ACC112 (cell line): ENCODE data around the gene EYA2.

Experiments used
- H2AFZ ChIP-seq: fragments of 200-600 bp; sonication (generic); one replicate; pipeline ENCODE4 v1.6.0; 2017; ENCODE audit warnings: antibody characterized with exemption, low read length; ENCODE audit not compliant: unreplicated experiment
- H3K27ac ChIP-seq: fragments of 200-600 bp; sonication (generic); 2 replicates; pipeline ENCODE4 v1.5.1; 2014; ENCODE audit warnings: low read depth, mild to moderate bottlenecking, antibody characterized with exemption, low read length, moderate library complexity
- H3K27me3 ChIP-seq: fragments of 200-600 bp; sonication (generic); 2 replicates; pipeline ENCODE4 v1.6.1; 2014; ENCODE audit warnings: mild to moderate bottlenecking, antibody characterized with exemption, low read length, moderate library complexity, mixed read lengths; ENCODE audit not compliant: insufficient read depth
- H3K36me3 ChIP-seq: fragments of 200-600 bp; sonication (generic); 2 replicates; pipeline ENCODE4 v1.6.1; 2016; ENCODE audit warnings: mild to moderate bottlenecking, antibody characterized with exemption, low read length, moderate library complexity, mixed read lengths; ENCODE audit not compliant: insufficient read depth
- H3K4me1 ChIP-seq: fragments of 200-600 bp; sonication (generic); one replicate; pipeline ENCODE4 v1.6.1; 2016; ENCODE audit warnings: low read length, mixed read lengths; ENCODE audit not compliant: insufficient read depth, unreplicated experiment, control insufficient read depth
- H3K4me3 ChIP-seq: fragments of 200-600 bp; sonication (generic); 2 replicates; pipeline ENCODE4 v1.5.1; 2014; ENCODE audit warnings: mild to moderate bottlenecking, low read depth, low read length
- H3K79me2 ChIP-seq: fragments of 200-600 bp; sonication (generic); one replicate; pipeline ENCODE4 v1.6.0; 2016; ENCODE audit warnings: low read length; ENCODE audit not compliant: control insufficient read depth, unreplicated experiment, insufficient read depth

Gene EYA2

DNA sequence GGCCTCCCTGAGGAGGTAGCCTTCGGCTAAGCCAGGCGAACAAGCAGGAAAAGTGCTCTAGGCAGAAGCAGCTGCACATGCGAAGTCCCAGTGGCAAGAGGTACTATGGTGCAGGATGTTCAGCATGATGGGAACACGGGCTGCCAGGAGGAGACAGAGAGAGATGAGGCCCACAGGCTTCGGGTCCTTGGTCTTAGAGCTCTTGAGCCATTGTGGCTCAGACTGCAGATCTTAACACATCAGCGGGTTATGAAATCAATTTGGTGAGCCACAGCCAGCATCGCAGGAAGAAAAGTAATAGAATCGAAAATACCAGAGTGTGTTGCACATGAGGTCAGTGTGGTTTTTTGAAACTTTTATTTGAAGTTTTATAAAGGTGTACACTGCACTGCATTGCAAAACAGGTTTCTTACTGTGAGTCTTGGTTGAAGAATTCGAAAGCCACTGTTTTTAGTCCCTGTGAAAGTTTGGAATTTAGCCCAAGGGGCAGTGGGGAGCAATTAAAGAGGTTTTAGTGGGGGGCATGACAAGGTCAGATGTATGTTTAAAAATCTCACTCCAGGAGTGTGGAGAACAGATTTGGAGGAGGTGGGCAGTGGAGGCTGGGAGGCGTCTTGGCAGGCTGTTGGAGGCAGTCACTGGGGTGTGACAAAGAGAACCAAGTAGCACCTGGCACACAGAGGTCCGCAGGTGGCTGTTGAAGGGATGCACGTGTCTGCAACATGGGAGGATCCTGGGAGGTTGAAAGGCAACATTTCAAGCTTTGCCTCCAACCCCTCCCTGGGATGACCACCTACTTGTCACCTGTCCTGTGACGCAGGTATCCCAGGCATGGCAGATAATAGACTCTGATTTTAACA, 69.3 kb downstream of the EYA2 start:
- Histone ChIP-seq H3K27ac (no peak overlapping the region), H3K36me3 (no peaks in the 10 kb centered on the region), H3K4me1 (peaks cover 9% of the 10 kb centered on the region), H3K27me3 (no peaks in the 10 kb centered on the region), H2AFZ (no peak overlapping the region), H3K4me3 (no peak overlapping the region), H3K79me2 (no peaks in the 10 kb centered on the region)

DNA sequence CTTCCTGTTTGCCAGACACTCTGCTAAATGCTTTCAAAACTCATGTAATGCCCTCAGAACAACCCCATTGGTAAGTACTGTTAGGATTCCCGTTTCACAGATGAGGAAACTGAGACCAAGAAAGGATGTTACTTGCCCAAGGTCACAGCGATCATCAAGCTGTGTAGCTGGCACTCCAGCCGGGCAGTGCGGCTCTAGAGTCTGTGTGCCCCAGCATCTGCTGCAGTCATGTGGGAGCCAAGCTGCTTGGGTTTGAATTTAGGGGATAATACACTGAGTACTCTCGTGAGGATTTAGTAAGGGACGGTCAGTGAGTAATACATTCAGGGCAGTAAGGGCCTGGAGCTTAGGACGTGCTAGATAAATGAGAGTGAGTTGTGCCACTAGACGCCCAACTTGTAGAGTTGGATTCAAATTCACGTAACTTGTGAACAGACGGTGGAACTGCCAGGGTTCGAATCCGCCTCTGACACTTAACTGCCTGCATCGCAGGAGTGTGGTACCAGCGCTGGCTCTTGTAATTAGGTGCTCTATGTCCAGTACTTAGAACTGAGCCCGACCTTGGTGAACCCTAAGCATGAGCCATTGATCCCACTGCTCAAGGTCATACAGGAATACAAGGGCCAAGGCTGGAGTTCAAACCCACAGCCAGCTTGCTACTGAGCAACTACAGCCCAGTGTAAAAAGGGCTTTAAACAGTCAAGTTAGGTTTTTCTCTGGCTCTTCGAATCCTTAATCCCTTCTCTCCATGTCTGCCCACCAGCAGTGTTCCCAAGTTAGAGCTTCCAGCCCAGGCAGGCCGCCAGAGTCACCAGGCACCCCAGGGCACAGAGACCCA, 70.2 kb downstream of the EYA2 start:
- H3K4me3 ChIP-seq: no peak overlapping the region
- H3K4me1 ChIP-seq: peaks cover 1% of the 10 kb centered on the region
- H3K27ac ChIP-seq: no peak overlapping the region
- H3K79me2 ChIP-seq: no peaks in the 10 kb centered on the region
- H3K36me3 ChIP-seq: no peaks in the 10 kb centered on the region
- H2AFZ ChIP-seq: no peak overlapping the region
- no peaks in the 10 kb centered on the region for H3K27me3 ChIP-seq

- H3K27me3 ChIP-seq: no peaks in the 10 kb centered on the region
- no peaks in the 10 kb centered on the region for H3K36me3 ChIP-seq
- H3K4me1 ChIP-seq: no peaks in the 10 kb centered on the region
- H2AFZ ChIP-seq: no peak overlapping the region
- H3K4me3 ChIP-seq: no peak overlapping the region
- H3K27ac ChIP-seq: no peak overlapping the region
- H3K79me2 ChIP-seq: no peaks in the 10 kb centered on the region
Measured at GRCh38 chr20:46965477-46965876, 70.8 kb downstream of the EYA2 start.

DNA sequence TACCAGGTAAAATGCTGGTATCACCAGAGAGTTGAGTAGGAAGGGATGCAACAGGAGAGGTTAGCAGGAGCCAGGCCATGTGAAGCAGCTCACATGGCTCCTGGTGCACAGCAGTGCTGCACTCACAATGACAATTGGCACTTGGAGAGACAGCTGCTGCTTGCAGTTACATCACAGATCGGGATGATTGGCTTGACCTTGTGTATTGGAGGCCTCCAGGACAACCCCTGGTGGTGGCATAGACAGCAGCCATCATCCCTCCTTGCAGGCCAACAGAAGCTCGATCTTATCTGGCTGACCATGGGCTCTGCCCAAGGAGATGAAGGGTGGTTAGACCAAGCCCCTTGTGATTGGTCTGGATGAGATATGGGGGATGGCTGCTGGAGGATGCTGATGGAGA, 73.0 kb downstream of the EYA2 start:
- Histone ChIP-seq H2AFZ (no peak overlapping the region), H3K27me3 (peaks cover 5% of the 10 kb centered on the region; the same call in 1 of the 2 replicates), H3K4me1 (no peaks in the 10 kb centered on the region), H3K27ac (no peak overlapping the region), H3K79me2 (no peaks in the 10 kb centered on the region), H3K4me3 (no peak overlapping the region), H3K36me3 (no peaks in the 10 kb centered on the region)

DNA sequence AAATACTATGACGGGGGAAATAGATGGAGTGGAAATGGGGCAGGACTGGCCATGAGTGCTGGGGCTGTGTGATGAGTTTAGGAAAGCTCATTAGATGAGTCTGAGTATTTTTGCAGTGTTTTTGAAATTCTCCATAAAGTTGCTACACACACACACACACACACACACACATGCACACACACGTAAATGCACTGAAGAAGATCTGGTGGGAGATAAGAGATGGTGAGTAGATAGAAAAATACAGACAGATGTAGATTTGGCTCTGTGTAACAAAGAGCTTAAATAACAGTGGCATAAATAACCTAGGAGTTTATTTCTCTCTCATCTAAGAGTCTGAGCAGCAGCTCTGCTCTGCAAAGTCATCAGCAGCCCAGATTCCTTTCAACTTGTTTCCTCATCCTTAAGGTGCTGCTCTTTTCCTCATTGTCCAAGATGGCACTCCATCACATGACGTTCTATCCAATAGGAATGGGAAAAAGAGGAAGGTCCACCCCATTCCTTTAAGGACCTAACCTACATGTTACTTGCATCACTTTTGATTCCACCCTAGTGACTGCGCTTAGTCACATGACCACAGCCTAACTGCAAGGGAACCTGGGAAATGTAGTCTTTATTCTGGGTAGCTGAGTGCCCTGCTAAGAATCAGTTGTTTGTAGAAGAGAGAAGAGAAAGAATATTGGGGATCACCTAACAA, 76.4 kb downstream of the EYA2 start:
- peaks cover 15% of the 10 kb centered on the region; the same call in 1 of the 2 replicates for H3K27me3 ChIP-seq
- H3K79me2 ChIP-seq: no peaks in the 10 kb centered on the region
- no peaks in the 10 kb centered on the region for H3K4me1 ChIP-seq
- no peak overlapping the region for H3K27ac ChIP-seq
- no peak overlapping the region for H3K4me3 ChIP-seq
- H3K36me3 ChIP-seq: no peaks in the 10 kb centered on the region
- no peak overlapping the region for H2AFZ ChIP-seq

GRCh38 chr20:46973766-46974165, 79.1 kb downstream of the EYA2 start:
- H3K4me3 ChIP-seq: no peak overlapping the region
- H3K36me3 ChIP-seq: no peaks in the 10 kb centered on the region
- peaks cover 15% of the 10 kb centered on the region; the same call in 1 of the 2 replicates for H3K27me3 ChIP-seq
- H3K4me1 ChIP-seq: no peaks in the 10 kb centered on the region
- H3K27ac ChIP-seq: no peak overlapping the region
- no peaks in the 10 kb centered on the region for H3K79me2 ChIP-seq
- no peak overlapping the region for H2AFZ ChIP-seq

GRCh38 chr20:46974669-46975434, 80.2 kb downstream of the EYA2 start:
- Histone ChIP-seq H3K27me3 (peaks cover 15% of the 10 kb centered on the region; the same call in 1 of the 2 replicates), H3K79me2 (no peaks in the 10 kb centered on the region), H2AFZ (no peak overlapping the region), H3K27ac (no peak overlapping the region), H3K36me3 (no peaks in the 10 kb centered on the region), H3K4me3 (no peak overlapping the region), H3K4me1 (no peaks in the 10 kb centered on the region)

GRCh38 chr20:46975976-46976375, 81.3 kb downstream of the EYA2 start:
- no peak overlapping the region for H3K27ac ChIP-seq
- H3K27me3 ChIP-seq: peaks cover 15% of the 10 kb centered on the region; the same call in 1 of the 2 replicates
- H3K79me2 ChIP-seq: no peaks in the 10 kb centered on the region
- H3K4me3 ChIP-seq: no peak overlapping the region
- H2AFZ ChIP-seq: no peak overlapping the region
- H3K36me3 ChIP-seq: no peaks in the 10 kb centered on the region
- H3K4me1 ChIP-seq: no peaks in the 10 kb centered on the region

- H3K36me3 ChIP-seq: no peaks in the 10 kb centered on the region
- H3K79me2 ChIP-seq: no peaks in the 10 kb centered on the region
- H3K27me3 ChIP-seq: peaks cover 15% of the 10 kb centered on the region; the same call in 1 of the 2 replicates
- no peak overlapping the region for H3K27ac ChIP-seq
- H2AFZ ChIP-seq: no peak overlapping the region
- H3K4me1 ChIP-seq: no peaks in the 10 kb centered on the region
- no peak overlapping the region for H3K4me3 ChIP-seq
Measured at GRCh38 chr20:46977204-46977603, 82.6 kb downstream of the EYA2 start.
